GM19467 (cell line): Measurements from ENCODE around the gene ITM2C.

ENCODE experiments used
- ATAC-seq: cut with Tn5 transposase; IDR thresholded peaks from one replicate; pipeline ENCODE4 v1.9.1; 2021; ENCODE audit warnings: mild to moderate bottlenecking, moderate library complexity; ENCODE audit not compliant: unreplicated experiment

Gene ITM2C

GRCh38 chr2:230905448-230906421 lies 41.0 kb downstream of the ITM2C start:
- ATAC-seq = no peak

GRCh38 chr2:230906471-230907230 lies 41.9 kb downstream of the ITM2C start:
- ATAC-seq = no peak

GRCh38 chr2:230907361-230908091 lies 42.8 kb downstream of the ITM2C start:
- ATAC-seq = no peak

- no peak for ATAC-seq
These were observed 43.4 kb downstream of the ITM2C start for GRCh38 chr2:230908092-230908594.

- no peak for ATAC-seq
These were observed 44.0 kb downstream of the ITM2C start for GRCh38 chr2:230908595-230909191.

- ATAC-seq = no peak
These were observed 45.3 kb downstream of the ITM2C start for GRCh38 chr2:230909841-230910545.

GRCh38 chr2:230910546-230911177 lies 45.9 kb downstream of the ITM2C start:
- ATAC-seq = no peak

GRCh38 chr2:230912046-230912445 lies 47.3 kb downstream of the ITM2C start:
- ATAC-seq = no peak

- ATAC-seq = no peak
These were observed 48.0 kb downstream of the ITM2C start for GRCh38 chr2:230912724-230913123.

- ATAC-seq = no peak
These were observed 48.8 kb downstream of the ITM2C start for GRCh38 chr2:230913406-230914143.

GRCh38 chr2:230914886-230915285 lies 50.1 kb downstream of the ITM2C start:
- no peak for ATAC-seq

- ATAC-seq = no peak
These were observed 50.6 kb downstream of the ITM2C start for GRCh38 chr2:230915319-230915718.

- no peak for ATAC-seq
These were observed 51.5 kb downstream of the ITM2C start for GRCh38 chr2:230916218-230916617.

- no peak for ATAC-seq
These were observed 54.5 kb downstream of the ITM2C start for GRCh38 chr2:230919240-230919639.

- no peak for ATAC-seq
These were observed 54.9 kb downstream of the ITM2C start for GRCh38 chr2:230919681-230920080.

- no peak for ATAC-seq
These were observed 55.4 kb downstream of the ITM2C start for GRCh38 chr2:230920167-230920566.

- ATAC-seq = no peak
These were observed 57.3 kb downstream of the ITM2C start for GRCh38 chr2:230921806-230922595.
